ENCODE results near the gene EDNRB. TPM values are rescaled to one million over a fixed set of nuclear protein-coding genes. Genes with fewer than 3 reads are reported as not detected.

The EDNRB gene
- total and polyA plus RNA-seq, 2 of the 8 experiments (the other 6 are each of a cell fraction or from before 2014, with no cell fraction given), result 15.8 to 73.2 TPM

GRCh38 chr13:77913003-77913402 is 5.6 kb downstream of the EDNRB start:
- Histone ChIP-seq H3K79me1 (ENCODE audit: low read depth, low read length) (no peaks in the 10 kb centered on the region), H4K8ac (ENCODE audit: extremely low read depth, insufficient read depth, low read length) (no peak overlapping the region), H2AK5ac (ENCODE audit: low read depth, low read length) (no peak overlapping the region), H3K4me3 (ENCODE audit: extremely low read depth in 1 of 4, insufficient read depth in 2 of 4, low read depth in 3 of 4, low read length in 4 of 4) (no peak overlapping the region), H3K4ac (replicated peaks; ENCODE audit: insufficient read length, low read depth, low read length) (no peak overlapping the region), H2BK20ac (ENCODE audit: low read length) (no peak overlapping the region), H3K56ac (replicated peaks; ENCODE audit: insufficient read length, low read depth, low read length) (no peak overlapping the region), H3K23ac (ENCODE audit: insufficient read length) (no peak overlapping the region), H2BK5ac (ENCODE audit: low read depth, low read length) (no peak overlapping the region), H3K23me2 (ENCODE audit: low read depth, low read length) (peaks cover 3% of the 10 kb centered on the region), H3K27ac (ENCODE audit: low read depth, low read length) (no peak overlapping the region), H2BK15ac (ENCODE audit: low read length) (no peak overlapping the region), H4K20me1 (replicated peaks in 1 of 2; ENCODE audit: control insufficient read depth in 1 of 2, insufficient read depth in 2 of 2, low read length in 2 of 2) (no peaks in the 10 kb centered on the region), H4K5ac (ENCODE audit: insufficient read length, low read depth, low read length) (no peak overlapping the region), H4K91ac (replicated peaks; ENCODE audit: insufficient read length, low read length) (no peak overlapping the region), H3K36me3 (ENCODE audit: control insufficient read depth in 2 of 4, insufficient read depth in 4 of 4, low read length in 3 of 4) (no peaks in the 10 kb centered on the region), H3K9me3 (ENCODE audit: insufficient read depth in 2 of 2, low read depth in 1 of 2, low read length in 1 of 2) (no peaks in the 10 kb centered on the region), H2AFZ (ENCODE audit: low read length) (no peak overlapping the region), H3K18ac (ENCODE audit: extremely low read depth, low read length) (no peak overlapping the region), H3K27me3 (replicated peaks in 1 of 4; ENCODE audit: control insufficient read depth in 3 of 4, extremely low read depth in 1 of 4, insufficient read depth in 3 of 4, low read length in 3 of 4) (peaks cover 0 to 3% (median 0%) of the 10 kb centered on the region in 4 experiments; a peak in 2 of 7 replicates), H2BK12ac (ENCODE audit: low read depth, low read length) (no peak overlapping the region), H3K9ac (replicated peaks in 1 of 4; ENCODE audit: extremely low read depth in 1 of 4, low read depth in 3 of 4, low read length in 3 of 4) (no peak overlapping the region), H3K4me2 (ENCODE audit: insufficient read depth in 1 of 2, low read depth in 2 of 2, low read length in 2 of 2) (no peak overlapping the region), H2BK120ac (replicated peaks; ENCODE audit: low read depth, low read length) (no peak overlapping the region), H3K79me2 (ENCODE audit: control insufficient read depth in 1 of 2, insufficient read depth in 2 of 2, low read length in 2 of 2) (peaks cover 0 to 48% of the 10 kb centered on the region in 2 experiments; a peak in 3 of 4 replicates), H3K14ac (ENCODE audit: insufficient read length) (no peak overlapping the region), H3K4me1 (replicated peaks in 1 of 4; ENCODE audit: control insufficient read depth in 3 of 4, insufficient read depth in 4 of 4, low read length in 3 of 4) (peaks cover 0 to 3% (median 0%) of the 10 kb centered on the region in 4 experiments; a peak in 1 of 7 replicates)
- ChIA-PET CTCF (ENCODE audit: partially characterized antibody) (no interaction called here), POLR2A (ENCODE audit: partially characterized antibody) (interaction anchor here (1.0 kb wide), 1 partner anchor 14 kb away, joined by 4 read pairs; no protein-coding TSS in a partner anchor)
- no peak for DNase-seq (ENCODE audit: low read depth in 1 of 2, low spot score in 2 of 2)
- WGBS, 2 experiments (ENCODE audit: extremely low coverage in 1 of 2, insufficient coverage in 1 of 2, insufficient read length in 1 of 2, insufficient replicate concordance in 2 of 2, low coverage in 1 of 2, low lambda C conversion rate in 2 of 2, missing lambda C conversion rate in 1 of 2), result 89% methylated on average over 3 of the region's 3 CpGs; no CpG with 5 or more reads in 1 of the 2 experiments
- no peak for FAIRE-seq
- TF ChIP-seq HDAC2 (IDR thresholded peaks at IDR 0.05; ENCODE audit: borderline replicate concordance in 1 of 2, low read depth in 2 of 2, low read length in 2 of 2) (no peak), CHD1 (IDR thresholded peaks at IDR 0.05; ENCODE audit: low read depth, low read length) (no peak), SIX5 (IDR thresholded peaks at IDR 0.05; ENCODE audit: low read depth, low read length) (no peak), RXRA (IDR thresholded peaks at IDR 0.05; ENCODE audit: insufficient read depth, low read depth, low read length) (no peak), SP4 (IDR thresholded peaks at IDR 0.05; ENCODE audit: low read length) (no peak), YY1 (IDR thresholded peaks at IDR 0.05; ENCODE audit: low read depth, low read length) (no peak), BACH1 (IDR thresholded peaks at IDR 0.05; ENCODE audit: low read length) (no peak), BCL11A (IDR thresholded peaks at IDR 0.05; ENCODE audit: low read depth in 2 of 2, low read length in 2 of 2) (no peak), RBBP5 (IDR thresholded peaks at IDR 0.05; ENCODE audit: borderline replicate concordance, low read depth, low read length) (no peak), ZNF274 (IDR thresholded peaks at IDR 0.05; ENCODE audit: borderline replicate concordance, extremely low read depth, low read length) (no peak), BRCA1 (IDR thresholded peaks at IDR 0.05; ENCODE audit: low read depth, low read length) (no peak), GTF2F1 (IDR thresholded peaks at IDR 0.05; ENCODE audit: borderline replicate concordance, low read depth, low read length) (no peak), JUND (IDR thresholded peaks at IDR 0.05; ENCODE audit: low read length) (no peak), POLR2AphosphoS5 (IDR thresholded peaks at IDR 0.05; ENCODE audit: low read depth, low read length) (no peak), MAFK (IDR thresholded peaks at IDR 0.05; ENCODE audit: low read depth, low read length) (no peak), PHF8 (conservative IDR thresholded peaks at IDR 0.05; ENCODE audit: low read depth, low read length) (no peak)

Data from H1 (cell line).